NK-92 treated with Interleukin-12 subunit alpha and Interleukin-12 subunit beta, amount 100 ng/mL, for 24 hours (cell line): ENCODE results near the gene ACTG2.

ENCODE experiments used
- DNase-seq: peaks from one replicate; lab custom pipeline; 2025; lab: John Stamatoyannopoulos, UW

Gene ACTG2

DNA sequence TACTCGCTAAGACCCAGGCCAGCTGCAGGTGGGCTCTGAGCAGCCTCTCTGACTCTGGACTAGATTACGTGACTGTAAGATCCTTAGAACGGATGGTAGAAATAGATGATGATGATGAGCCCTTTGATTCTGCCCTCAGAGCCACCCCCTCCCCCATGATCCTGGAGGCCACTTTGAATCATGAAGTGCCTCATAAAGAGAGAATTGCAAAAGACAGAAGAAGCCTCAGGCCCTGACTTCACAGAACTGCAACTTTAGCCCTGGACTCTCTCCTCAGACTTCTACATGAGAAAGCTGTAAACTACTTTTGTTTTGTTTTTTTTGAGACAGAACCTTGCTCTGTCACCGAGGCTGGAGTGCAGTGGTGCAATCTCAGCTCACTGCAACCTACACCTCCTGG, 76.5 kb downstream of the ACTG2 start:
- DNase-seq, result no peak
